BE2C (cell line): ENCODE measurements around the gene CFAP210.

Experiments
- DNase-seq: peaks from one replicate; pipeline ENCODE4 v3.0.0-alpha.2; 2020
- H3K27me3 ChIP-seq: fragments of 250-450 bp; sonication (Bioruptor Pico); 2 replicates; pipeline ENCODE4 v1.5.1; 2020; ENCODE audit warnings: mild to moderate bottlenecking
- H3K36me3 ChIP-seq: fragments of 250-450 bp; sonication (Bioruptor Pico); 2 replicates; pipeline ENCODE4 v1.5.1; 2020; ENCODE audit warnings: mild to moderate bottlenecking
- H3K4me1 ChIP-seq: fragments of 250-450 bp; sonication (Bioruptor Pico); 2 replicates; pipeline ENCODE4 v1.5.1; 2020
- H3K4me3 ChIP-seq: 2 replicates; pipeline ENCODE4 v1.5.1; 2011; ENCODE audit warnings: low read depth, low read length
- H3K9me3 ChIP-seq: fragments of 250-450 bp; sonication (Bioruptor Pico); 2 replicates; pipeline ENCODE4 v1.5.1; 2020
- CTCF ChIP-seq: IDR thresholded peaks from 2 replicates; pipeline ENCODE4 v1.5.1; 2012; ENCODE audit warnings: mild to moderate bottlenecking, low read depth, low read length

CFAP210 gene

GRCh38 chr2:169663247-169663646 is 31.0 kb downstream of the CFAP210 start:
- no peaks in the 10 kb centered on the region for H3K9me3 ChIP-seq
- no peak overlapping the region for H3K4me3 ChIP-seq
- H3K27me3 ChIP-seq, result no peaks in the 10 kb centered on the region
- no peaks in the 10 kb centered on the region for H3K36me3 ChIP-seq
- DNase-seq, result no peak
- TF ChIP-seq CTCF, result no peak
- H3K4me1 ChIP-seq, result no peaks in the 10 kb centered on the region

GRCh38 chr2:169662744-169663143 is 31.5 kb downstream of the CFAP210 start:
- no peak for DNase-seq
- H3K4me1 ChIP-seq, result no peaks in the 10 kb centered on the region
- TF ChIP-seq CTCF, result no peak

GRCh38 chr2:169661265-169661664 is 32.9 kb downstream of the CFAP210 start:
- Histone ChIP-seq H3K27me3 (no peaks in the 10 kb centered on the region), H3K36me3 (no peaks in the 10 kb centered on the region), H3K4me1 (no peaks in the 10 kb centered on the region), H3K4me3 (no peak overlapping the region), H3K9me3 (no peaks in the 10 kb centered on the region)
- TF ChIP-seq CTCF, result no peak
- DNase-seq, result no peak

More at GRCh38 chr2:169662744-169663143, 31.5 kb downstream of the CFAP210 start:
- no peaks in the 10 kb centered on the region for H3K9me3 ChIP-seq
- no peaks in the 10 kb centered on the region for H3K36me3 ChIP-seq
- no peak overlapping the region for H3K4me3 ChIP-seq
- no peaks in the 10 kb centered on the region for H3K27me3 ChIP-seq

GRCh38 chr2:169659320-169659719 is 34.9 kb downstream of the CFAP210 start:
- no peaks in the 10 kb centered on the region for H3K27me3 ChIP-seq
- no peak for DNase-seq
- H3K36me3 ChIP-seq, result no peaks in the 10 kb centered on the region
- H3K9me3 ChIP-seq, result no peaks in the 10 kb centered on the region
- H3K4me3 ChIP-seq, result no peak overlapping the region
- no peaks in the 10 kb centered on the region for H3K4me1 ChIP-seq
- TF ChIP-seq CTCF, result no peak

GRCh38 chr2:169658877-169659276 is 35.3 kb downstream of the CFAP210 start:
- H3K4me1 ChIP-seq, result no peaks in the 10 kb centered on the region

DNA sequence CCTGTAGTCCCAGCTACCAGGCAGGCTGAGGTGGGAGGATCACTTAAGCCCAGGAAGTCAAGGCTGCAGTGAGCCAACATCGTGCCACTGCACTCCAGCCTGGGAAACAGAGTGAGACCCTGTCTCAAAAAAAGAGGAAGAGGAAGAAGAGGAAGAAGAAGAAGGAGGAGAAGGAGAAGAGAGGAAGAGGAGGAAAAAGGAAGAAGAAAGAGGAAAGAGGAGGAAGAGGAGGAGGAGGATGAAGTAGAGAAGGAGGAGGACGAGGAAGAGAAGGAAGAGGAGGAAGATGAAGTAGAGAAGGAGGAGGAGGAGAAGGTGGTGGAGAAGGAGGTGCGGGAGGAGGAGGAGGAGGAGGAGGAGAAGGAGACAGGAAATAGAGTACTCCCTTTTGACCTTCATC is 38.0 kb downstream of the CFAP210 start:
- Histone ChIP-seq H3K27me3 (no peaks in the 10 kb centered on the region), H3K36me3 (no peaks in the 10 kb centered on the region)
- TF ChIP-seq CTCF, result no peak

More at GRCh38 chr2:169658877-169659276, 35.3 kb downstream of the CFAP210 start:
- Histone ChIP-seq H3K36me3 (no peaks in the 10 kb centered on the region), H3K4me3 (no peak overlapping the region), H3K9me3 (no peaks in the 10 kb centered on the region), H3K27me3 (no peaks in the 10 kb centered on the region)
- DNase-seq, result no peak
- no peak for TF ChIP-seq CTCF

More for the DNA sequence above, 38.0 kb downstream of the CFAP210 start:
- no peak for DNase-seq
- Histone ChIP-seq H3K4me3 (no peak overlapping the region), H3K9me3 (no peaks in the 10 kb centered on the region), H3K4me1 (no peaks in the 10 kb centered on the region)
